HEK293 (cell line): Measurements from ENCODE around the gene BEST1.

Experiments used
- CTCF ChIA-PET: fragments of 350-600 bp; formaldehyde crosslinking; extraction: SDS; loops from one replicate; lab custom pipeline; 2021; ENCODE audit warnings: antibody characterized with exemption; lab: Yijun Ruan, JAX
- POLR2A ChIA-PET: fragments of 300-600 bp; formaldehyde crosslinking; extraction: SDS; loops from one replicate; lab custom pipeline; 2020; ENCODE audit warnings: antibody characterized with exemption, inconsistent platforms; lab: Yijun Ruan, JAX
- H3K27ac ChIP-seq: fragments of 200-500 bp; sonication (Bioruptor generic); 2 replicates; pipeline ENCODE4 v1.5.1; 2014; ENCODE audit warnings: low read depth, low read length, control low read depth, inconsistent platforms; ENCODE audit errors: extremely low read depth
- H3K36me3 ChIP-seq, 2 experiments: fragments of 200-500 bp in 1 of 2; sonication (Bioruptor generic) in 1 of 2; 1 replicate in 1 of 2; 2 replicates in 1 of 2; pipeline ENCODE4 v1.5.1; 2014 to 2017; ENCODE audit warnings: inconsistent platforms in 2 of 2, low read length in 2 of 2; ENCODE audit not compliant: control insufficient read depth in 2 of 2, insufficient read depth in 1 of 2
- H3K4me1 ChIP-seq: fragments of 200-500 bp; sonication (Bioruptor generic); 2 replicates; pipeline ENCODE4 v1.5.1; 2014; ENCODE audit warnings: mild to moderate bottlenecking, low read length, inconsistent platforms; ENCODE audit not compliant: control insufficient read depth, insufficient read depth
- H3K4me3 ChIP-seq: 2 replicates; pipeline ENCODE4 v1.5.1; 2011; ENCODE audit warnings: low read depth, mild to moderate bottlenecking, control low read depth, low read length, moderate library complexity
- H3K9me3 ChIP-seq: fragments of 200-500 bp; sonication (Bioruptor generic); 2 replicates; pipeline ENCODE4 v1.5.1; 2014; ENCODE audit warnings: low read depth, low read length, inconsistent platforms; ENCODE audit not compliant: control insufficient read depth, insufficient read depth
- BCL11A ChIP-seq: fragments of 450-650 bp; formaldehyde crosslinking; IDR thresholded peaks from 2 replicates; pipeline ENCODE4 v1.5.1; 2016; ENCODE audit warnings: low read depth, missing biosample characterization, missing genetic modification characterization
- CTCF ChIP-seq: fragments of 450-650 bp; formaldehyde crosslinking; IDR thresholded peaks from 2 replicates; pipeline ENCODE4 v1.5.1; 2016; ENCODE audit warnings: missing biosample characterization, missing genetic modification characterization
- EGR2 ChIP-seq: fragments of 450-650 bp; formaldehyde crosslinking; IDR thresholded peaks from 2 replicates; pipeline ENCODE4 v1.5.1; 2016; ENCODE audit warnings: low read depth, missing biosample characterization, missing genetic modification characterization
- YY1 ChIP-seq: fragments of 450-650 bp; formaldehyde crosslinking; IDR thresholded peaks from 2 replicates; pipeline ENCODE4 v1.5.1; 2018; ENCODE audit warnings: missing biosample characterization, missing genetic modification characterization
- ZBTB7A ChIP-seq: fragments of 450-650 bp; formaldehyde crosslinking; IDR thresholded peaks from 2 replicates; pipeline ENCODE4 v1.5.1; 2016; ENCODE audit warnings: low read depth, missing biosample characterization, missing genetic modification characterization
- ZEB2 ChIP-seq: fragments of 450-650 bp; formaldehyde crosslinking; IDR thresholded peaks from 2 replicates; pipeline ENCODE4 v1.5.1; 2016; ENCODE audit warnings: missing biosample characterization, missing genetic modification characterization
- ZNF10 ChIP-seq: fragments of 450-650 bp; formaldehyde crosslinking; IDR thresholded peaks from 2 replicates; pipeline ENCODE4 v1.5.1; 2017; ENCODE audit warnings: missing biosample characterization, missing genetic modification characterization
- ZNF175 ChIP-seq: fragments of 450-650 bp; formaldehyde crosslinking; IDR thresholded peaks from 2 replicates; pipeline ENCODE4 v1.5.1; 2016; ENCODE audit warnings: missing biosample characterization, missing genetic modification characterization
- ZNF274 ChIP-seq, 2 experiments: fragments of 200-500 bp in 1 of 2; fragments of 450-650 bp in 1 of 2; sonication (Bioruptor generic) in 1 of 2; formaldehyde crosslinking in 1 of 2; IDR thresholded peaks; 2 replicates each; pipeline versions ENCODE4 v1.5.1 to v1.6.1; 2014 to 2016; ENCODE audit warnings: borderline replicate concordance in 1 of 2, inconsistent platforms in 1 of 2, low read length in 1 of 2, missing biosample characterization in 1 of 2, missing genetic modification characterization in 1 of 2
- ZNF341 ChIP-seq: fragments of 450-650 bp; formaldehyde crosslinking; IDR thresholded peaks from 2 replicates; pipeline ENCODE4; 2016; ENCODE audit warnings: low read depth, missing biosample characterization, missing genetic modification characterization
- ZNF37A ChIP-seq: fragments of 450-650 bp; IDR thresholded peaks from 2 replicates; pipeline ENCODE4 v1.5.1; 2018; ENCODE audit warnings: missing biosample characterization, missing genetic modification characterization
- ZNF548 ChIP-seq: fragments of 450-650 bp; formaldehyde crosslinking; IDR thresholded peaks from 2 replicates; pipeline ENCODE4 v1.5.1; 2016; ENCODE audit warnings: missing biosample characterization, missing genetic modification characterization
- ZNF549 ChIP-seq: fragments of 450-650 bp; IDR thresholded peaks from 2 replicates; pipeline ENCODE4 v1.5.1; 2018; ENCODE audit warnings: missing biosample characterization, missing genetic modification characterization, mild to moderate bottlenecking, inconsistent platforms, moderate library complexity
- ZNF600 ChIP-seq: fragments of 450-650 bp; formaldehyde crosslinking; IDR thresholded peaks from 2 replicates; pipeline ENCODE4 v1.5.1; 2016; ENCODE audit warnings: missing biosample characterization, missing genetic modification characterization
- ZNF768 ChIP-seq: fragments of 450-650 bp; formaldehyde crosslinking; IDR thresholded peaks from 2 replicates; pipeline ENCODE4 v1.5.1; 2018; ENCODE audit warnings: missing biosample characterization, mild to moderate bottlenecking, missing genetic modification characterization
- ZNF830 ChIP-seq: fragments of 450-650 bp; IDR thresholded peaks from 2 replicates; pipeline ENCODE4 v1.5.0; 2018; ENCODE audit warnings: missing biosample characterization, missing genetic modification characterization, low read depth, mild to moderate bottlenecking, moderate library complexity
- ZSCAN30 ChIP-seq: fragments of 450-650 bp; IDR thresholded peaks from 2 replicates; pipeline ENCODE4 v1.5.1; 2018; ENCODE audit warnings: missing biosample characterization, mild to moderate bottlenecking, missing genetic modification characterization, moderate library complexity
- TF ChIP-seq, protein P1 (sequence below): fragments of 450-650 bp; formaldehyde crosslinking; conservative IDR thresholded peaks from 2 replicates; pipeline ENCODE4 v1.5.1; 2016; ENCODE audit warnings: low read depth, missing biosample characterization, missing genetic modification characterization
- TF ChIP-seq, protein P2 (sequence below): fragments of 450-650 bp; formaldehyde crosslinking; IDR thresholded peaks from 2 replicates; pipeline ENCODE4 v1.5.1; 2016; ENCODE audit warnings: missing biosample characterization, missing genetic modification characterization

Gene BEST1

GRCh38 chr11:61904539-61905048 is 45.6 kb upstream of the BEST1 start:
- ChIA-PET POLR2A (no interaction called here), CTCF (interaction anchor here (0.6 to 16.2 kb wide), 5 partner anchors 43 to 204 kb away, joined by 3 to 329 read pairs (median 7); partner anchors contain the start of gene BEST1)
- Histone ChIP-seq H3K4me1 (no peaks in the 10 kb centered on the region), H3K4me3 (no peak overlapping the region), H3K27ac (no peak overlapping the region), H3K36me3 (peaks cover 0 to 6% of the 10 kb centered on the region in 2 experiments; a peak in 1 of 3 replicates), H3K9me3 (no peaks in the 10 kb centered on the region)
- TF ChIP-seq EGR2 (tag by site-specific recombination) (no peak), ZEB2 (tag by site-specific recombination) (no peak), YY1 (tag by site-specific recombination) (no peak), ZNF37A (tag by site-specific recombination) (no peak), ZNF830 (no peak), ZBTB7A (tag by site-specific recombination) (no peak), ZNF600 (tag by site-specific recombination) (no peak), ZNF341 (tag by site-specific recombination) (no peak), ZNF274 (IDR thresholded peaks at IDR 0.05; ENCODE audit: low read length) (no peak), ZNF274 (tag by site-specific recombination; IDR thresholded peaks at IDR 0.05; ENCODE audit: borderline replicate concordance) (no peak), ZNF548 (no peak), ZNF549 (tag by site-specific recombination) (no peak), ZSCAN30 (tag by site-specific recombination) (no peak), ZNF768 (tag by site-specific recombination) (no peak), ZNF10 (tag by site-specific recombination) (no peak), BCL11A (tag by site-specific recombination) (no peak), ZNF175 (tag by site-specific recombination) (no peak), CTCF (tag by site-specific recombination) (no peak)
- TF ChIP-seq, protein P1, sequence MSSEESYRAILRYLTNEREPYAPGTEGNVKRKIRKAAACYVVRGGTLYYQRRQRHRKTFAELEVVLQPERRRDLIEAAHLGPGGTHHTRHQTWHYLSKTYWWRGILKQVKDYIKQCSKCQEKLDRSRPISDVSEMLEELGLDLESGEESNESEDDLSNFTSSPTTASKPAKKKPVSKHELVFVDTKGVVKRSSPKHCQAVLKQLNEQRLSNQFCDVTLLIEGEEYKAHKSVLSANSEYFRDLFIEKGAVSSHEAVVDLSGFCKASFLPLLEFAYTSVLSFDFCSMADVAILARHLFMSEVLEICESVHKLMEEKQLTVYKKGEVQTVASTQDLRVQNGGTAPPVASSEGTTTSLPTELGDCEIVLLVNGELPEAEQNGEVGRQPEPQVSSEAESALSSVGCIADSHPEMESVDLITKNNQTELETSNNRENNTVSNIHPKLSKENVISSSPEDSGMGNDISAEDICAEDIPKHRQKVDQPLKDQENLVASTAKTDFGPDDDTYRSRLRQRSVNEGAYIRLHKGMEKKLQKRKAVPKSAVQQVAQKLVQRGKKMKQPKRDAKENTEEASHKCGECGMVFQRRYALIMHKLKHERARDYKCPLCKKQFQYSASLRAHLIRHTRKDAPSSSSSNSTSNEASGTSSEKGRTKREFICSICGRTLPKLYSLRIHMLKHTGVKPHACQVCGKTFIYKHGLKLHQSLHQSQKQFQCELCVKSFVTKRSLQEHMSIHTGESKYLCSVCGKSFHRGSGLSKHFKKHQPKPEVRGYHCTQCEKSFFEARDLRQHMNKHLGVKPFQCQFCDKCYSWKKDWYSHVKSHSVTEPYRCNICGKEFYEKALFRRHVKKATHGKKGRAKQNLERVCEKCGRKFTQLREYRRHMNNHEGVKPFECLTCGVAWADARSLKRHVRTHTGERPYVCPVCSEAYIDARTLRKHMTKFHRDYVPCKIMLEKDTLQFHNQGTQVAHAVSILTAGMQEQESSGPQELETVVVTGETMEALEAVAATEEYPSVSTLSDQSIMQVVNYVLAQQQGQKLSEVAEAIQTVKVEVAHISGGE (tag by site-specific recombination), result no peak
- TF ChIP-seq, protein P2, sequence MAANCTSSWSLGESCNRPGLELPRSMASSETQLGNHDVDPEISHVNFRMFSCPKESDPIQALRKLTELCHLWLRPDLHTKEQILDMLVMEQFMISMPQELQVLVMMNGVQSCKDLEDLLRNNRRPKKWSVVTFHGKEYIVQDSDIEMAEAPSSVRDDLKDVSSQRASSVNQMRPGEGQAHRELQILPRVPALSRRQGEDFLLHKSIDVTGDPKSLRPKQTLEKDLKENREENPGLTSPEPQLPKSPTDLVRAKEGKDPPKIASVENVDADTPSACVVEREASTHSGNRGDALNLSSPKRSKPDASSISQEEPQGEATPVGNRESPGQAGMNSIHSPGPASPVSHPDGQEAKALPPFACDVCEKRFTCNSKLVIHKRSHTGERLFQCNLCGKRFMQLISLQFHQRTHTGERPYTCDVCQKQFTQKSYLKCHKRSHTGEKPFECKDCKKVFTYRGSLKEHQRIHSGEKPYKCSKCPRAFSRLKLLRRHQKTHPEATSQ, result no peak
